Tibial nerve (tissue), 4 donors: ENCODE data around the gene BRS3. TPM values are rescaled to one million over a fixed set of nuclear protein-coding genes. Genes with fewer than 3 reads are reported as not detected.

Experiments
- DNase-seq, 2 donors: peaks; one replicate each; pipeline ENCODE4 v3.0.0-alpha.2; 2019; ENCODE audit warnings: low spot score in 2 of 2
- H3K27ac ChIP-seq, 4 donors: fragments of 200-600 bp; sonication (generic) in 3 of 4; one replicate each; pipeline ENCODE4 v1.5.1; 2017 to 2019; ENCODE audit warnings: mild to moderate bottlenecking in 1 of 4
- H3K27me3 ChIP-seq, 2 donors: fragments of 200-600 bp; sonication (generic) in 1 of 2; one replicate each; pipeline versions ENCODE4 v1.5.1 to v1.6.0; 2017 to 2019
- H3K36me3 ChIP-seq, 3 donors: fragments of 200-600 bp; sonication (generic); one replicate each; pipeline ENCODE4 v1.5.1; 2018 to 2019
- H3K4me1 ChIP-seq, 4 donors: fragments of 200-600 bp; sonication (generic) in 3 of 4; one replicate each; pipeline ENCODE4 v1.5.1; 2017 to 2019
- H3K4me3 ChIP-seq, 4 donors: fragments of 200-600 bp; sonication (generic) in 3 of 4; one replicate each; pipeline ENCODE4 v1.5.1; 2017 to 2019; ENCODE audit warnings: mild to moderate bottlenecking in 1 of 4, moderate library complexity in 1 of 4
- H3K9me3 ChIP-seq, 4 donors: fragments of 200-600 bp; sonication (generic) in 3 of 4; one replicate each; pipeline ENCODE4 v1.5.1; 2017 to 2019
- CTCF ChIP-seq, 5 experiments: fragments of 200-600 bp in 3 of 5; fragments of 450-650 bp in 2 of 5; sonication (generic) in 3 of 5; IDR thresholded peaks; one replicate each; pipeline ENCODE4 v1.5.1; 2016 to 2019; ENCODE audit warnings: antibody characterized with exemption in 5 of 5, mild to moderate bottlenecking in 3 of 5, moderate library complexity in 2 of 5
- EP300 ChIP-seq, 2 donors: sonication (generic); formaldehyde crosslinking; IDR thresholded peaks; one replicate each; pipeline ENCODE4 v1.6.1; 2017; ENCODE audit warnings: antibody characterized with exemption in 2 of 2, mild to moderate bottlenecking in 1 of 2
- POLR2A ChIP-seq, 2 donors: fragments of 450-650 bp; IDR thresholded peaks; one replicate each; pipeline ENCODE4 v1.6.1; 2017; ENCODE audit warnings: antibody characterized with exemption in 2 of 2, mild to moderate bottlenecking in 2 of 2, moderate library complexity in 2 of 2
- WGBS, 2 donors: methylation state at CpG; one replicate each; pipeline ENCODE4 v1.1.5; 2018; 5-methylcytosine and 5-hydroxymethylcytosine counted together
- total RNA-seq, 4 donors: library from RNA; depleted of rRNA; stranded (reverse); fragments of >200 nt; gene quantifications; one replicate each; pipeline ENCODE4 v1.1.0, GENCODE V29; 2016

BRS3 gene
- total RNA-seq, 4 donors from 2014 or later: not detected

GRCh38 chrX:136541294-136541693 lies 53.5 kb downstream of the BRS3 start:
- no peaks in the 10 kb centered on the region for H3K4me1 ChIP-seq
- no peaks in the 10 kb centered on the region for H3K9me3 ChIP-seq
- no peak for DNase-seq
- WGBS, 2 donors: 64% methylated on average over 3 of the region's 3 CpGs; no CpG with 5 or more reads in 1 of the 2 donors
- H3K4me3 ChIP-seq: no peak overlapping the region
- no peaks in the 10 kb centered on the region for H3K27me3 ChIP-seq
- H3K27ac ChIP-seq: no peak overlapping the region
- TF ChIP-seq CTCF (IDR thresholded peaks at IDR 0.05) (no peak), EP300 (IDR thresholded peaks at IDR 0.05) (no peak), POLR2A (IDR thresholded peaks at IDR 0.05) (no peak)
- no peaks in the 10 kb centered on the region for H3K36me3 ChIP-seq

- H3K27ac ChIP-seq: no peak overlapping the region
These were observed 54.5 kb downstream of the BRS3 start for GRCh38 chrX:136542281-136542680.

More at GRCh38 chrX:136542281-136542680, 54.5 kb downstream of the BRS3 start:
- Histone ChIP-seq H3K4me3 (no peak overlapping the region), H3K36me3 (no peaks in the 10 kb centered on the region), H3K27me3 (no peaks in the 10 kb centered on the region), H3K9me3 (no peaks in the 10 kb centered on the region), H3K4me1 (no peaks in the 10 kb centered on the region)
- DNase-seq: no peak
- TF ChIP-seq POLR2A (IDR thresholded peaks at IDR 0.05) (no peak), CTCF (IDR thresholded peaks at IDR 0.05) (no peak), EP300 (IDR thresholded peaks at IDR 0.05) (no peak)
- WGBS, 2 donors: 62 to 79% methylated on average over 7 of the region's 7 CpGs

Other genes starting within 250 kb of the BRS3 start
- 10 to 100 TPM; 19.7 to 32.7 (median 22.8) TPM for gene MAP7D3, start 236.5 kb upstream of the BRS3 start, total RNA-seq
- gene ADGRG4, start 187.0 kb upstream of the BRS3 start, total RNA-seq: under 1 TPM in 1 of 4 donors, not detected in 3; 0.20 TPM
- gene HTATSF1, start 9.6 kb downstream of the BRS3 start, total RNA-seq: 10 to 100 TPM; 37.5 to 53.1 (median 44.1) TPM
- not detected for gene VGLL1, start 44.3 kb downstream of the BRS3 start, total RNA-seq
- 1 to 10 TPM in 1 of 4 donors, under 1 TPM in 1, not detected in 2; 0.20 to 1.3 TPM for gene CD40LG, start 160.2 kb downstream of the BRS3 start, total RNA-seq